SU-DHL-6 (cell line): ENCODE data around the gene LDLRAD1.

Experiments used
- H2AFZ ChIP-seq: fragments of 200-600 bp; sonication (generic); 2 replicates; pipeline ENCODE4 v1.6.1; 2014; ENCODE audit warnings: low read depth, mild to moderate bottlenecking, moderate library complexity, mixed read lengths, antibody characterized with exemption, low read length; ENCODE audit not compliant: severe bottlenecking
- H3F3A ChIP-seq: fragments of 200-600 bp; shearing (Covaris generic); 2 replicates; pipeline ENCODE4 v1.6.0; 2016; ENCODE audit warnings: antibody characterized with exemption, mild to moderate bottlenecking; ENCODE audit not compliant: insufficient read depth
- H3K27ac ChIP-seq: fragments of 200-600 bp; sonication (generic); 2 replicates; pipeline ENCODE4 v1.5.1; 2016; ENCODE audit warnings: low read depth, mild to moderate bottlenecking, low read length, moderate library complexity, mixed read lengths
- H3K27me3 ChIP-seq: fragments of 200-600 bp; sonication (generic), shearing (Covaris generic); 2 replicates; pipeline ENCODE4 v1.6.0; 2014; ENCODE audit warnings: mild to moderate bottlenecking, low read length
- H3K36me3 ChIP-seq: fragments of 200-600 bp; sonication (generic); 2 replicates; pipeline ENCODE4 v1.6.1; 2014; ENCODE audit warnings: mild to moderate bottlenecking, low read length, mixed read lengths
- H3K4me2 ChIP-seq: fragments of 300-600, 200-600 bp; shearing (Covaris generic), sonication (generic); 2 replicates; pipeline ENCODE4 v1.6.0; 2014; ENCODE audit warnings: low read length, low read depth, mild to moderate bottlenecking; ENCODE audit not compliant: poor library complexity, severe bottlenecking
- H3K4me3 ChIP-seq: fragments of 200-600 bp; sonication (generic); 2 replicates; pipeline ENCODE4 v1.5.1; 2014; ENCODE audit warnings: antibody characterized with exemption, low read length, mild to moderate bottlenecking, mixed read lengths; ENCODE audit not compliant: insufficient read depth, poor library complexity, severe bottlenecking
- H3K79me2 ChIP-seq: fragments of 200-600 bp; sonication (generic); 2 replicates; pipeline ENCODE4 v1.6.1; 2014; ENCODE audit warnings: mild to moderate bottlenecking, low read length, moderate library complexity; ENCODE audit not compliant: insufficient read depth
- H3K9ac ChIP-seq: fragments of 200-600 bp; sonication (generic); 2 replicates; pipeline ENCODE4 v1.7.0; 2014; ENCODE audit warnings: mild to moderate bottlenecking, low read length
- H3K9me2 ChIP-seq: fragments of 200-600 bp; sonication (generic); replicated peaks from 2 replicates; pipeline ENCODE4 v1.6.1; 2014; ENCODE audit warnings: low read length; ENCODE audit not compliant: insufficient read depth
- H3K9me3 ChIP-seq: fragments of 200-600 bp; sonication (generic); 2 replicates; pipeline ENCODE4 v1.6.1; 2014; ENCODE audit warnings: low read length, mixed read lengths; ENCODE audit not compliant: insufficient read depth
- H4K20me1 ChIP-seq: fragments of 200-600 bp; sonication (generic); 2 replicates; pipeline ENCODE4 v1.6.1; 2014; ENCODE audit warnings: low read depth, mild to moderate bottlenecking, antibody characterized with exemption, low read length, moderate library complexity, mixed read lengths
- CTCF ChIP-seq: fragments of 200-600 bp; sonication (generic); IDR thresholded peaks from one replicate; pipeline ENCODE4 v1.5.1; 2017; ENCODE audit warnings: antibody characterized with exemption, mild to moderate bottlenecking, low read length, moderate library complexity; ENCODE audit not compliant: insufficient read depth, poor library complexity, severe bottlenecking
- EZH2phosphoT487 ChIP-seq: fragments of 200-600 bp; sonication (generic), shearing (Covaris generic); conservative IDR thresholded peaks from 2 replicates; pipeline ENCODE4 v1.6.1; 2018; ENCODE audit warnings: mild to moderate bottlenecking, antibody characterized with exemption, low read length, moderate library complexity, mixed read lengths

The LDLRAD1 gene

DNA sequence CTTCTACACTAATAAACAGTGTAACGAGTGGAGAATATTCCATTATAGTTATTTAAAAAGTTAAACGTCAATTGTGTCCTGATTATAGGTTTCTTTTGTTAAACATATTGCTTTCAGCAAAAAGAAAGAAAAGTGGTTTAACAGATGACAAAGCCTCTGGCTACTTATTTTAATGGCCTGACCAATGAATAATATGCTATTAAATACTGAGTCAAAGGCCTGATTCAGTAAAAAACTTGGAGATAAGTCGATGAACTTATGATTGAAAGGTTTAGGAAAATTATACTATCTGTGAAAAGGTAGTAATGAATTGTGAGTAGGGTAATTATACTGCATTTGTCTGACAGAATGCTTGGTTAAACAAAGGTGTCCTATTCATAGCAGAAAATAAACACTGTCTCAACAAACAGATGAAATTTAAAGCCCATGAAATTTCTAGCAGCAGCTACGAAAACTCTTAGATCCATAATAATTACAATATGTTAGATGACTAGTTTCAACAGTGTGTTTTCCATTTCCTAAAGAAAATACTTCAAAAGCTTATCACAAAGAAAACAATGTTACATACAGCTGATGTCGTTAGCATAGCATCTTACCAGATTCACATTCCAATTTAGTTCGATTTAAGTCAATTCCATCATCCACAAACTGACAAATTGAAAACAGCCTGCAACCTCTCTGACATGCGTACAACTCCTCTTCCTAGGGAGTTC lies 28.8 kb upstream of the LDLRAD1 start:
- Histone ChIP-seq H3K9me2 (no peaks in the 10 kb centered on the region), H3K27ac (peak overlapping the region; percentile 10; the same call in 1 of the 2 replicates), H3K4me2 (peak overlapping the region; percentile 33), H3K27me3 (no peaks in the 10 kb centered on the region), H2AFZ (no peak overlapping the region), H3K9ac (no peak overlapping the region), H4K20me1 (no peaks in the 10 kb centered on the region), H3K79me2 (peaks cover 70% of the 10 kb centered on the region), H3K36me3 (peaks cover 20% of the 10 kb centered on the region; the same call in 1 of the 2 replicates), H3K4me3 (no peak overlapping the region), H3F3A (peaks cover 8% of the 10 kb centered on the region), H3K9me3 (no peaks in the 10 kb centered on the region)
- TF ChIP-seq CTCF: no peak
- TF ChIP-seq EZH2phosphoT487: no peak

- Histone ChIP-seq H3F3A (peaks cover 14% of the 10 kb centered on the region), H3K79me2 (peaks cover 56% of the 10 kb centered on the region), H3K9me2 (no peaks in the 10 kb centered on the region), H3K9ac (no peak overlapping the region), H3K27ac (no peak overlapping the region), H3K27me3 (no peaks in the 10 kb centered on the region), H3K4me3 (no peak overlapping the region), H3K4me2 (no peak overlapping the region), H3K36me3 (peaks cover 33% of the 10 kb centered on the region), H2AFZ (no peak overlapping the region), H3K9me3 (no peaks in the 10 kb centered on the region), H4K20me1 (no peaks in the 10 kb centered on the region)
- TF ChIP-seq EZH2phosphoT487 (no peak), CTCF (no peak)
Observed at GRCh38 chr1:54045496-54045895, 27.5 kb upstream of the LDLRAD1 start.

GRCh38 chr1:54041806-54042205 lies 23.8 kb upstream of the LDLRAD1 start:
- no peak overlapping the region for H3K9ac ChIP-seq
- H3K36me3 ChIP-seq: peaks cover 54% of the 10 kb centered on the region
- no peaks in the 10 kb centered on the region for H3K9me2 ChIP-seq
- peaks cover 19% of the 10 kb centered on the region for H3K79me2 ChIP-seq
- no peak overlapping the region for H3K27ac ChIP-seq
- TF ChIP-seq EZH2phosphoT487: no peak
- TF ChIP-seq CTCF: no peak
- no peaks in the 10 kb centered on the region for H3K9me3 ChIP-seq
- H4K20me1 ChIP-seq: no peaks in the 10 kb centered on the region
- no peak overlapping the region for H3K4me3 ChIP-seq
- H3K27me3 ChIP-seq: no peaks in the 10 kb centered on the region
- no peak overlapping the region for H3K4me2 ChIP-seq
- no peak overlapping the region for H2AFZ ChIP-seq
- peaks cover 6% of the 10 kb centered on the region; the same call in 1 of the 2 replicates for H3F3A ChIP-seq
